OCI-LY7 (cell line): Measurements from ENCODE around the gene ITGAE.

ENCODE experiments used
- CTCF ChIP-seq: fragments of 200-600 bp; sonication (generic); conservative IDR thresholded peaks from 2 replicates; pipeline ENCODE4 v1.5.1; 2014; ENCODE audit warnings: mild to moderate bottlenecking, antibody characterized with exemption, low read length, moderate library complexity, mixed read lengths
- EZH2phosphoT487 ChIP-seq: fragments of 200-600 bp; sonication (generic); IDR thresholded peaks from 2 replicates; pipeline ENCODE4 v1.6.1; 2018; ENCODE audit warnings: low read depth, borderline replicate concordance, mild to moderate bottlenecking, mixed run types, antibody characterized with exemption, low read length, moderate library complexity, mixed read lengths

DNA sequence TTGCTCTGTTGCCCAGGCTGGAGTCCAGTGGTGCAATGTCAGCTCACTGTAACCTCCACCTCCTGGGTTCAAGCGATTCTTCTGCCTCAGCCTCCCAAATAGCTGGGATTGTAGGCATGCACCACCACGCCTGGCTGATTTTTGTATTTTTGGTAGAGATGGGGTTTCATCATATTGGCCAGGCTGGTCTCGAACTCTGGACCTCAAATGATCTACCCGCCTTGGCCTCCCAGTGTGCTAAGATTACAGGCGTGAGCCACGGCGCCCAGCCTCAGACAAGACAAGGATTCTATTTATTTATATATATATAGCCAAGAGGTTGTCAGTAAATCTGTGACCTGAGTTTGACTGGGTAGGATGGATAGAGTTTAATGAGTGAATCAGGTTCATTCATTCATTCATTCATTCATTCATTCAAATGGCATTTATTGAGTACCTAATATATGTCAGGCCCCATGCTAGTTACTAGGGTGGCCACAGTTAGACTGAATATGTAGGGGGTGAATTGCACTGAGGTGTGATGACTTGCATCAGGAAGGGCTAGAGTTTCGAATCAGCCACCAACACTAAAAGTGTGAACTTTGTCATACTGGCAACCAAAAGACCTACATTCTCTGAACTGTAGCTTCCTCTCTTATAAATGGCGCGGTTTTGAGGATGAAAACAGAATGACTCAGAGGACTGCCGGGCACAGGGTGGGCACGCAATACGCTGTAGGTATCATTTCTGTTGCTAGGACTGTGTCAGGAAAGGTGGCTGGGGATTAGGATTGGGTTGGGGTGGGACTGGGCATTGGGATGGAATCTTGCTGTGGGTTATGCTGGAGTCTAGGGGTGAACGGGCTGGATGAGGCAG is 37.8 kb downstream of the ITGAE start:
- TF ChIP-seq EZH2phosphoT487: no peak
- TF ChIP-seq CTCF: no peak
